22Rv1 (cell line): Measurements from ENCODE around the gene GAN.

ENCODE experiments used
- H3K27ac ChIP-seq: fragments of 450-650 bp; 2 replicates; pipeline ENCODE4 v1.5.1; 2017
- ZFX ChIP-seq: fragments of 450-650 bp; IDR thresholded peaks from 2 replicates; pipeline ENCODE4 v1.6.1; 2017; ENCODE audit warnings: antibody characterized with exemption, borderline replicate concordance
- TF ChIP-seq, protein P1 (sequence below): fragments of 450-650 bp; IDR thresholded peaks from 2 replicates; pipeline ENCODE4 v1.5.1; 2017; ENCODE audit warnings: mild to moderate bottlenecking

Gene GAN

GRCh38 chr16:81385031-81385756, 70.4 kb downstream of the GAN start:
- no peak for TF ChIP-seq ZFX
- TF ChIP-seq, protein P1, sequence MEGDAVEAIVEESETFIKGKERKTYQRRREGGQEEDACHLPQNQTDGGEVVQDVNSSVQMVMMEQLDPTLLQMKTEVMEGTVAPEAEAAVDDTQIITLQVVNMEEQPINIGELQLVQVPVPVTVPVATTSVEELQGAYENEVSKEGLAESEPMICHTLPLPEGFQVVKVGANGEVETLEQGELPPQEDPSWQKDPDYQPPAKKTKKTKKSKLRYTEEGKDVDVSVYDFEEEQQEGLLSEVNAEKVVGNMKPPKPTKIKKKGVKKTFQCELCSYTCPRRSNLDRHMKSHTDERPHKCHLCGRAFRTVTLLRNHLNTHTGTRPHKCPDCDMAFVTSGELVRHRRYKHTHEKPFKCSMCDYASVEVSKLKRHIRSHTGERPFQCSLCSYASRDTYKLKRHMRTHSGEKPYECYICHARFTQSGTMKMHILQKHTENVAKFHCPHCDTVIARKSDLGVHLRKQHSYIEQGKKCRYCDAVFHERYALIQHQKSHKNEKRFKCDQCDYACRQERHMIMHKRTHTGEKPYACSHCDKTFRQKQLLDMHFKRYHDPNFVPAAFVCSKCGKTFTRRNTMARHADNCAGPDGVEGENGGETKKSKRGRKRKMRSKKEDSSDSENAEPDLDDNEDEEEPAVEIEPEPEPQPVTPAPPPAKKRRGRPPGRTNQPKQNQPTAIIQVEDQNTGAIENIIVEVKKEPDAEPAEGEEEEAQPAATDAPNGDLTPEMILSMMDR = no peak
- H3K27ac ChIP-seq = no peak overlapping the region

DNA sequence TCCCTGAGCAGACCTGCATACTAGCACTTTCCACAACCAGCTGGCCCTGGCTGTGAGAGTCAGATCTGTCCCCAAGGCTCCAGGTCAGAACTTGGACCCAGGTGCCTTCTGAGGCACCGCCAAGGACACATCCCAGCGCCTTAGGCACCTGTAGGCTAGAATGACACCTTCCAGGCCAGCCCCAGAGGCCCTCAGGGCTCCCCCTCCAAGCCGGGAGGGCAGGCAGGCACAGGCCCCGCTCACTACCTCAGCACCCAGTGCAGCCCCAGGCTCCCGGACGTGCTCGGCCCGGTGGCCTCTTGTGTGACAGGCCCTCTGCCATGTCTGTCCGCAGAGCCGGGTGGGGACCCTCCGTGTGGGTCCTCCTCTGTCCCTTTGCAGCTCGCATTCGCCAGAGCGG, 73.6 kb downstream of the GAN start:
- H3K27ac ChIP-seq = no peak overlapping the region
- TF ChIP-seq, protein P1 = no peak
- TF ChIP-seq ZFX = no peak

GRCh38 chr16:81390840-81391239, 76.1 kb downstream of the GAN start:
- TF ChIP-seq ZFX = no peak
- TF ChIP-seq, protein P1 = no peak
- no peak overlapping the region for H3K27ac ChIP-seq

GRCh38 chr16:81392011-81392410, 77.2 kb downstream of the GAN start:
- H3K27ac ChIP-seq = no peak overlapping the region
- TF ChIP-seq, protein P1 = no peak
- no peak for TF ChIP-seq ZFX

DNA sequence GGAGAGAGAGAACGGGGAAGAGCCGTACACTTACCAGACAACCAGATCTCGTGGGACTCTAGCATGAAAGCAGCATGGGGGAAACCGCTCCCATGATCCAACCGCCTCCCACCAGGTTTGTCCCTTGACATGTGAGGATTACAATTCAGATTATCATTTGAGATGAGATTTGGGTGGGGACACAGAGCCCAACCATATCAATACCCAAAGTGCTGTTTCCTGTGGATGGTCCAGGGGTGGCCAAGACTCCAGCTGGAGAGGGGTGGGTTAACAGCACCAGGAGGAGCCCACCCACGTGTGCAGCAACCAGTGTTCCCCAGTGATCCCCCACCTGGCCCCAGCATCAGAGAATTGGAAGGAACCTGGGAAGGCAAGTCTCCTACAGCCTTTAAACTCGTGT, 79.7 kb downstream of the GAN start:
- TF ChIP-seq ZFX = no peak
- H3K27ac ChIP-seq = no peak overlapping the region

DNA sequence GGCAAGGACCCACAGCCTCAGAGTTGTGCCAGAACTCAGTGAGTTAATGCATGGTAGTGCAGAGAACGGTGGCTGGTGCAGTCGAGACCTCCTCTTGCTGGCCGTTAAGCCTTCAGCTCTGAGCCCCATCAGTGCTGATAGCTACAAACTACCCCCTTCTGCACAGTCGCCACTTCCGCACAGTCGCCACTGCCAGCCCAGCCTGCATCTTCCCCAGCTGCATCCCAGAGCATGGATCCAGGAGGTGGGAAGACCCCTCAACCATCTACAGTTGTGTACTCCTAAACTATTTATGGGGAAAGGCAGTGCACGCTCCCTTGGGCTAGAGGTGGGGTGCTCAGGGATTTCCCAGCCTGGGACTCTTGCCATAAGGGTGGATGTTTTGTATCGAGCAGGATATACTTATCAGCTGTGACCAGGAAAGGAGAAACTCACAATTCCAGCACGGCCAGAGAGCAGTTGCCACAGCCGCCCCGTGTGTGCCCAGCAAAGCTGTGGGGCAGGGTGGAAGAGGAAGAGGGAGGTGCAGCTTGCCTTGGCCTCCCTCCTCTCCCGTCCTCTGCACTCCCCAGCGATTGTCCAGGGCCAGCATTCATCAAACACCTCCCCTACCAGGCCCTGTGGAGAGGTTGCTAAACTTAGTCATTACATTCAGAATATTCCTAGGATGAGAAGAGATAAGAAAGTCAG, 80.3 kb downstream of the GAN start:
- no peak overlapping the region for H3K27ac ChIP-seq
- TF ChIP-seq ZFX = no peak
- TF ChIP-seq, protein P1 = no peak

DNA sequence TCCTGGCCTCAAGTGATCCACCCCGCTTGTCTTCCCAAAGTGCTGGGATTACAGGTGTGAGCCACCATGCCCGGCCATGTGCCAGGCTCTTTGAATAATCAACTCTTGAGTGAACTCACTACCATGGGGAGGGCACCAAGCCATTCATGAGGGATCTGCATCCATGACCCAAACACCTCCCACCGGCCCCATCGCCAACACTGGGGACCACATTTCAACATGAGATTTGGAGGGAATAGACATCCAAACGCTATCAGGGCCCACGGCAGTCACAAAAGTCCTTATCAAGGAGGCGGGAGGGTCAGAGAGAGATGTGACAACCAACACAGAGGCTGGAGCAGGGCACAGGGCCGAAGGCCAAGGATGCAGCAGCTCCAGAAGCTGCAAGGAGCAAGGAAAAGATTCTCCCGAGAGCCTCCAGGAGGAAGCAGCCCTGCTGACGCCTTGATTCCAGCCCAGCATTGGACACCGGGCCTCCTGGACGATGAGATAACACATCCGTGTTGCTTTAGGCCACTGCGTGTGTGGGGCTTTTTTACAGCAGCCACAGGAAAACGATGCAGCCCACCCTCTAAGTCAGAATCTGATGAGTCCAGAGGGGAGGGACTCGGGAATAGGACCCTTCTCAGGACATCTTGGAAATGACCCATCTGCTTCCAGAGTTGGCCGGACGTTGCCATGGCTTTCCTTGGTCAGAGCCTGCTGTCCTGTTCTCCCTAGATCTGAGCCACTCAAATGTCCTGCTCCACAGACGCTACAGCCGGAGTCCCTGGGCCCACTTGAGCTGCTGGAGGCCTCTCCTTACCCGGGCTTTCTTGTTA, 82.5 kb downstream of the GAN start:
- TF ChIP-seq, protein P1 = no peak
- no peak for TF ChIP-seq ZFX
- H3K27ac ChIP-seq = no peak overlapping the region
